ENCODE results near the gene KIRREL2.

Gene KIRREL2

GRCh38 chr19:35843676-35844481, 12.8 kb upstream of the KIRREL2 start:
- no peak for DNase-seq

GRCh38 chr19:35844482-35845214, 12.1 kb upstream of the KIRREL2 start:
- no peak for DNase-seq
- intact Hi-C loops (cut with DNase I): no loop called here

More at GRCh38 chr19:35843676-35844481, 12.8 kb upstream of the KIRREL2 start:
- intact Hi-C loops (cut with DNase I): no loop called here

- DNase-seq: peak in 7 of 42 donors; percentile 5 to 40 (median 14)
- intact Hi-C loops (cut with DNase I): no loop called here
These were observed 11.3 kb upstream of the KIRREL2 start for GRCh38 chr19:35845215-35846037.

- intact Hi-C loops (cut with DNase I): no loop called here
These were observed 10.6 kb upstream of the KIRREL2 start for GRCh38 chr19:35846038-35846668.

DNA sequence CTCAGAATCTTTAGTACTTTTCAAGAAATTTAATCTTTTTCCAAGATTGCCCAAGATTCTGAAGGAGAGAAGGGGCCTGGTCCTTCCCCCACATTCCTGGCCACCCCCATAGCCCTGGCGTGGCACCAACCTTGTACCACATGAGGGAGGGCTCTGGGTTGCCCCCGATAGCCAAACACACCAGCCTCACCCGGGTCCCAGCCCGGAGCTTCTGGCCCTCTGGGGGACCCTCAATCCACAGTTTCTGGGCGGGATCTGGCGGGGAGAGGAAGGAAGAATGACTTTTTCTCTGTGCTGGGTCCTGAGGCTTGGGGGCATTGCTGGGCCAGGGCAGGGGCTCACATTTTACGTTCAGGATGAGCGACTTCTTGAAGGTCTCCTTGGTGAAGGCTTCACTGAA, 8.8 kb upstream of the KIRREL2 start:
- no peak for DNase-seq
- intact Hi-C loops (cut with DNase I): no loop called here

More at GRCh38 chr19:35846038-35846668, 10.6 kb upstream of the KIRREL2 start:
- peak in 22 of 42 donors; percentile 10 to 76 (median 34) for DNase-seq

- DNase-seq: no peak
- intact Hi-C loops (cut with DNase I): no loop called here
These were observed 8.2 kb upstream of the KIRREL2 start for GRCh38 chr19:35848486-35848885.

GRCh38 chr19:35848919-35849505, 7.7 kb upstream of the KIRREL2 start:
- intact Hi-C loops (cut with DNase I): no loop called here
- DNase-seq: no peak

DNA sequence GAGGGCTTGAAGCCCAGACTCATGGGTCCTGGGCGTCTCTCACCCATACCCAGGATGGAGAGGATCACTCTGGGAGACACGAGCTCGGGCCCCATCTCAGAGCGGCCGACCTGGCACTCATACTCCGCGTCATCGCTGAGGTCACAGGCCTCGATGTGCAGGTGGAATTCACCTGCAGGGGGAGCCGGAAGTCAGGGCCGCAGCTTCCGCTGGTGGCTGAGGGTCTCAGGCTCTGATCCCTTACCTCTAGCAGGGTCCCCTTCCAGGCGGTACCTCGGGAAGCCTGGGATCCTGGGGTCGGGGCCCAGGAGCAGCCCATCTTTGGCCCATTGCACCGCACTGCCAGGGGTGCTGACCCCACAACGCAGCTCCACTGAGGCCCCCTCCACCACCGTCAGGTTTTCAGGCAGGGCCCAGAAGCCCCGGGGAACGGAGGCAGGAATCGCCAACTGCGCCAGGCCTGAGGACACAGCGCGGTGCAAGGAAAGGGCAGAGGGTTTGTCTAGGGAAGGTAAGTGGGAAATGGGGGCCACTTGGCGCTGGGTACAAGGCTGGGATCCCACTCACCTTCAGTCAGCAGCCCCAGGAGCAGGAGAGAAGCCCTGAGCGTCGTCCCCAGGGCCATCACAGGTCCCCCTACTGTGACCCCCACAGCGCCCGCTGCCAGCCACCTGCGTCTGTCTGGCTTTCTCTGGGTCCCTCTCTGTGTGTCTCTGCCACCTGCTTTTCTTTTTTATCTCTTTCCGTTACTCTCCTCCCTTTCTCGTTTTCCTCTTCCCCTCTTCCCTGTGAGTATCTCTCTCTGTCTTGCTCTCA, 5.3 kb upstream of the KIRREL2 start:
- intact Hi-C loops (cut with DNase I): no loop called here
- no peak for DNase-seq

- no peak for DNase-seq
- intact Hi-C loops (cut with DNase I): no loop called here
These were observed 4.5 kb upstream of the KIRREL2 start, which contains the start of gene NPHS1 for GRCh38 chr19:35852029-35852780. NPHS1 (minus strand) TSS chr19:35852504; CDS start chr19:35851837, 667 bp downstream.

DNA sequence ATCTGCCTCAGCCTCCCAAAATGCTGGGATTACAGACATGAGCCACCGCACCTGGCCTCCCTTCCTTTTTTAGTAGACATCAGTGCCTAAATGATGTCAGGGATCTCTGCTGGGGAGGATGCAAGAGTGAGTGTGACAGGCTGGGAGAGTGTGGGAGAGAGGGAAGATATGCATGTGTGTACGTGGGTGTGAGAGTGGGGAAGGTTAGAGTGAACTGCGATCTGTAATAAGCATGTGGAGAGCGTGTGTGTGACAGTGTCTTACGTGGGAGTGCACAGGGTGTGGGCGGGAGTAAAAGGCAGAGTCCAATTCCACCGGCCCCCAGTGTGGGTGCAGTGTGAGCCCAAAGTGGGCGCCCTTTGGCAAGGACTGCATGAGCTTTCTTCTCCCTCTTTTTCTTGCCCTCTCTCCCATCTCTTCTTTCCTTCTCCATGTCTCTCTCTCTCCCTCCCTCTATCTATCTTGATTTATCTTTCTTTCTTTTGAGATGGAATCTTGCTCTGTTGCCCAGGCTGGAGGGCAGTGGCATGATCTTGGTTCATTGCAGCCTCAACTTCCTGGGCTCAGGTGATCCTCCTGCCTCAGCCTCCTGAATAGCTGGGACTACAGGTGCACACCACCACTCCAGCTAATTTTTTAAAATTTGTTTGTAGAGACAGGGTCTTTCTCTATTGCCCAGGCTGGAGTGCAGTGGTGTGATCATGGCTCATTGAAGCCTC, 3.5 kb upstream of the KIRREL2 start:
- intact Hi-C loops (cut with DNase I): no loop called here
- DNase-seq: peak in 40 of 42 donors; percentile 24 to 89 (median 61)

- intact Hi-C loops (cut with DNase I): no loop called here
- DNase-seq: no peak
These were observed 1.6 kb downstream of the KIRREL2 start for GRCh38 chr19:35858311-35858710.

DNA sequence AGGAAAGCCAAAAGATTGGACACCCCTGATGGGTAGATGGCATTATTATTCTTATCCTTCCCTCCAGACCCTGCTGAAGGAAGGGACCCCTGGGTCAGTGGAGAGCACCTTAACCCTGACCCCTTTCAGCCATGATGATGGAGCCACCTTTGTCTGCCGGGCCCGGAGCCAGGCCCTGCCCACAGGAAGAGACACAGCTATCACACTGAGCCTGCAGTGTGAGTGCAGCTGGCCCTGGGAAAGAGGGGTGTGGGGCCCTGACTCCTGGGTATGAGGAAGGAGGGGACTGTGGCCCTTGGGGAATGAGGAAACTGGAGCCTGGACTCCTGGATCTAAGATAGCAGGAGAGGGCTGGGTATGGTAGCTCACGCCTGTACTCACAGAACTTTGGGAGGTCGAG, 2.7 kb downstream of the KIRREL2 start:
- no peak for DNase-seq
- intact Hi-C loops (cut with DNase I): no loop called here

DNA sequence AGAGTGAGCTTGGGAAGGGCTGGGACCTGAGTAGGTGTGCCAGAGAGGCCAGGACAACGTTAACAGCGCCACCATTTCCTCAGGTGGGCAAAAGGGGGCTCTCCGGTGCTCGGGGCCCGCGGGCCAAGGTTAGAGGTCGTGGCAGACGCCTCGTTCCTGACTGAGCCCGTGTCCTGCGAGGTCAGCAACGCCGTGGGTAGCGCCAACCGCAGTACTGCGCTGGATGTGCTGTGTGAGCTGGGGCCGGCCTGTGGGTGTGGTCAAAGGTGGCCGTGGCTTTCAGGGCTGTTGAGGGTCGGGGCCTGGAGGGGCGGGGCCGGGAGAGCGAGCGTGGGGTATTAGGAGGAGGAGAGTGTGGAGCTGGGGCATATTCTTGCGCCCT, 3.7 kb downstream of the KIRREL2 start:
- intact Hi-C loops (cut with DNase I): no loop called here
- no peak for DNase-seq

DNA sequence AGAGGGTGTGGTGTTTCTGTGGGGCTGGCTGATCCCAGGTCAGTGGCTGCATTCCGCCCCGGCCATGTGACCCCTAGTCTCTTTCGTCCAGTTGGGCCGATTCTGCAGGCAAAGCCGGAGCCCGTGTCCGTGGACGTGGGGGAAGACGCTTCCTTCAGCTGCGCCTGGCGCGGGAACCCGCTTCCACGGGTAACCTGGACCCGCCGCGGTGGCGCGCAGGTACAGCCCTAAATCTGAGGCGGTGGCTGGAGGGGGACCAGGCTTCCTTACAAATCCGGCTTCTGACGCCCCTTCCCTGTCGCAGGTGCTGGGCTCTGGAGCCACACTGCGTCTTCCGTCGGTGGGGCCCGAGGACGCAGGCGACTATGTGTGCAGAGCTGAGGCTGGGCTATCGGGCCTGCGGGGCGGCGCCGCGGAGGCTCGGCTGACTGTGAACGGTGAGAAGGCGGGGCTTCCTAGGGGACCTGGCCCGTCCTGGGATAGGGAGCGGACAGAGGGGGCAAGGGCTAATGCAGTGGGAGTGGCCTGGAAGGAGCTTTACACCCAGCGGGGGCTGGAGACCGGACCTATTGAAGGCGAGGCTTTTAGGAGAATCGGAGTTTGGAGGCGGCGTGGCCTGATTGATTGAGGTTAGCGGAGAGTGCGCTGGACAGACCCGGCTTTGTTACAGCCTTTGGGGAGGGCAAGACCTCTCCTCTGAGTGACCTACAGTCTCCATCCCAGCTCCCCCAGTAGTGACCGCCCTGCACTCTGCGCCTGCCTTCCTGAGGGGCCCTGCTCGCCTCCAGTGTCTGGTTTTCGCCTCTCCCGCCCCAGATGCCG, 4.3 kb downstream of the KIRREL2 start:
- DNase-seq: no peak
- intact Hi-C loops (cut with DNase I): no loop called here

DNA sequence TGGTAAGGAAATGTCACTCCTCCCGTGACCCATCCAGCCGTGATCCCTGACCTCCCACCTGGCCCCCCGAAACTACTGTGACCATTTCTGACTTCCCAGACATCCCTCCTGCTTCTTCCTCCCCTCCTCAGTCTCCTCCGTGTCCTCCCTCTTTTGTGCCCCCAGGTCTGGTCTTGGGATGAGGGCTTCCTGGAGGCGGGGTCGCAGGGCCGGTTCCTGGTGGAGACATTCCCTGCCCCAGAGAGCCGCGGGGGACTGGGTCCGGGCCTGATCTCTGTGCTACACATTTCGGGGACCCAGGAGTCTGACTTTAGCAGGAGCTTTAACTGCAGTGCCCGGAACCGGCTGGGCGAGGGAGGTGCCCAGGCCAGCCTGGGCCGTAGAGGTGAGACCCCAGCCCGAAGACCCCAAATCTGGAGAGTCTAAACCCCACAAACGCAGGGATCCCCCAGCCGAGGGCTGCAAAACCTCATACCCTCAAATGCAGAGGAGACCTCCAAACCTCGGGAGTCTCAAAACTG, 5.0 kb downstream of the KIRREL2 start:
- intact Hi-C loops (cut with DNase I): no loop called here
- DNase-seq: no peak

Measured in head of caudate nucleus (tissue), 42 donors.